GM18502 (cell line): ENCODE measurements around the gene ETV5.

ENCODE experiments used
- ATAC-seq: cut with Tn5 transposase; IDR thresholded peaks from one replicate; pipeline ENCODE4 v1.9.1; 2021; ENCODE audit warnings: mild to moderate bottlenecking; ENCODE audit not compliant: unreplicated experiment, poor library complexity

ETV5 gene

DNA sequence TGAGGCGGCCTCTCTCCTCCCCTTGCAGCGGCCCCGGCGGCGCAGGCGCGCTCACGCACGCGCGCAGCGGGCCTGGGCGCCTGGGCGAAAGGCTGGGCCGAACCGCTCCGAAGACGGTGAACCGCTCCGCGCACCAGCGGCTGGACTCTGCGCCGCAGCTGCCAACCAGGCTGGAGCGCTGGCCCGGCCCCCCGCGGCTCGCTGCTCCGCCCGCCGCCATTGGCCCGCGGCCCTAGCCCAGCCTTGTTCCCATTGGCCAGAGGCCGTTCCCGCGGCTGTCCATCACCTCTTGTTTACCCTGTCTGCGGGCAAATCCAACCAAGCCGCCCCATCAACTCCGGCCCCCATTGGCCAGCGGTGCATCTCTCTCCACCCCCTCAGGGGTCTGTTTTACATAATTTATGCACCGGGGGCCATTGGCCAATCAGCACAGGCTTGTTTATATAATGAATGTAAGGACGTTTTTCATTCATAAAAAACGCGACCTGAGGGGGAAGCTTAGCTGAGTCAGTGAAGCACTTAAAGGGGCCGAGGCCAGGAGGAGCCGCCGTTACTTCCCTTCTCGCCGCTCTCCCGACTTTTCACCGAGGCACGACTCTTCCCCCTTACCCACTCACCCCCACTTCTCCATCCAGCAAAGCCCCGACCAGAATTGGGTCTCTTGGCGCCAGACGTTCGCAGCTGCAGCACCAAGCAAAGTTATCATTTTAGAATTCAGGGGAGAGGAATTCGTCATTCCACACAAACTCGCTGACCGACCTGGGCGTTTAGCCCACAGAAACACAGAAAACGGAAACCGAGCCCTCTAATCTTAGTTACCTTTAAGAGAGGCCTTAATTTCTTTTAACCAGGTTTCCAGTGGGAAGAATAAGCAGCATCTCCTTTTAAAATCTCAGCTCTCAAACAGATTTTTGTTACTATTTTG, at the start of gene ETV5:
Gene ETV5 (minus strand): TSS at position 149 of the 925 bp plus-strand sequence. CDS start 3,221 bp downstream, outside the sequence.
- peak; percentile 93 for ATAC-seq

DNA sequence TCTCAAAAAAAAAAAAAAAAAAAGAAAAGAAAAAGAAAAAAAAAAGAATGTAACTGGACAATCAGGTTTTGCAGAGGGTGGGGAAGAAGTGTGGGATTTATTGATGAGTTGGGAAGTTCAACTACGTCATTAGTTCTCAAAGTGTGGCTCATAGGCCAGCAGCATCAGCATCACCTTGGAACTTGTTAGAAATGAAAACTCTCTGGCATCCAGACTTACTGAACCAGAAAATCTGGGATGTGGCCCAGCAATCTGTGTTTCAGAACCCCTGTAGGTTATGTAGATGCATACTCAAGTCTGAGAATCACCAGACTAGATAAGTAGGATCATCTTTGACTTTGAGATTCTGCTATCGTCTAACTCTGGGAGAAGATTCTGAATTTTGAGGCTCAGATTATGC, 45.8 kb upstream of the ETV5 start:
- no peak for ATAC-seq

DNA sequence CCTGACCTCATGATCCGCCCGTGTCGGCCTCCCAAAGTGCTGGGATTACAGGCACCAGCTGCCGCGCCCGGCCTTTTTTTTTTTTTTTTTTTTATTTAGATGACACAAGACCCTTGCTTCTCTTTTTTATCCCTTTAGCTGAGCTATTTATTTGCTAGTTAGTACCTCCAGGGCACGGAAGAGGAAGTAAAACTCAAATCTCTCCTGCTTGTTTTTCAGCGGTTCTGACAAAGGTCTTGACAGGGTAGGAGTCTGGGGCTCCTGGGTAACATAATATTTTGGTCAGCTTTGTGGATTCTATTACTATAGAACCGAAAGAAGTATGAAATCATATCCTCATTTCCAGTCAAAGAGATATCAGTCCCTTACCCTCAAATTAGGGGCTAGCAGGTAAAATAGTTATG, 44.0 kb upstream of the ETV5 start:
- ATAC-seq, result peak; percentile 93

DNA sequence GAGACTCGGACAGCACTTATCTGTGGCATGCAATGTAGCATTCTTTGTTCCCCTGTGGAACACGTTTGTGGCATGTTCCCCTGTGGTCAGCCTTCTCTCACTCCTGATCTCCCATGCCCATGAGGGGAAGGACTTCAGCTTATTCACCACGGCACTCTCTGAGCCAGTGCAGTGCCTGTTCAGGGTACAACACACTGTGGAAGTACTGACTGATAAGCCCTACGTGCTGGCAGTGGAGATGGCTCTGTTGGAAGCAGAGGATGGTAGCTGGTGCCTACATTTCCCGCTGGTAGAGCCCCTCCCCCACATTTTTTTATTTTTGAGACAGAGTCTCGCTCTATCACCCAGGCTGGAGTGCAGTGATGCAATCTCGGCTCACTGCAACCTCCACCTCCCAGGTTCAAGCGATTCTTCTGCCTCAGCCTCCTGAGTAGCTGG, 43.5 kb upstream of the ETV5 start:
- peak; percentile 32 for ATAC-seq

DNA sequence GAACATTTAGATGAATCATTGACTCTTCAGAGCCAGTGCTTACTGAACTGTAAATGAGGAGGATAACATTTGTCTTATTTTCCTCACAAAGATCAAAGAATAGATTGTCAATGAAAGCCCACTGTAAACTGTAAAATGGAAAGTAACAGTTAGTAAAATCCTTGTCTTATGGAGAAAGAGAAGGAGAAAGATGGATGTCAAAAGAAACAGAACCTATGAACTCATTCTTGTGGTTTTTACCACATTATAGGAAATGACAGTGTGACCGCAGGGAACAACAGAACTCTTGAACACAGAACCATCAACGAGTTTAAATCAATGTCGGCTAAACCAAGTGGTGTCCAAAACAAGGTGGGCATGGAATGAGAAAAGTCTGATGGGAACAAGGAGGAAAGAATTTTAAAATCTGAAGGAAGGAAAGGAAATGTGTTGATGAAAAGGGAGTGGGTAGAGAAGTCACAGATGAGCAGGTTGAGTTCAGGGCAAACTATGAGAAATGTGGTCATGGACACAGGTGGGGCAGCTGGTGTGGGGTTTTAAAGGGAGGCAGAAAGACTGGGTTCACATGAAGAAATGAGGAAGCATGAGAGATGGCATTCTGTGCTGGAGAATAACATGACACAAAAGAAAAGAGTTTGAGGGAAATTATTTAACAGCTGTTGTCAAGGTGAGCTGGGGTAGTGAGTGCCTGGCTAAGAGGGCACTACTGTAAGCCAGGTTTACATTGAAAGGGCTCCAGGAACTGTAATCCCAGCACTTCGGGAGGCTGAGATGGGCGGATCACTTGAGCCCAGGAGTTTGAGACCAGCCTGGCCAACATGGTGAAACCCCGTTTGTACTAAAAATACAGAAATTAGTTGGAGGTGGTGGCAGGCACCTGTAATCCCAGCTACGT, 42.4 kb upstream of the ETV5 start:
- ATAC-seq, result no peak

GRCh38 chr3:186150041-186150830, 41.3 kb upstream of the ETV5 start:
- ATAC-seq, result no peak

GRCh38 chr3:186149319-186149960, 40.6 kb upstream of the ETV5 start:
- ATAC-seq, result no peak

DNA sequence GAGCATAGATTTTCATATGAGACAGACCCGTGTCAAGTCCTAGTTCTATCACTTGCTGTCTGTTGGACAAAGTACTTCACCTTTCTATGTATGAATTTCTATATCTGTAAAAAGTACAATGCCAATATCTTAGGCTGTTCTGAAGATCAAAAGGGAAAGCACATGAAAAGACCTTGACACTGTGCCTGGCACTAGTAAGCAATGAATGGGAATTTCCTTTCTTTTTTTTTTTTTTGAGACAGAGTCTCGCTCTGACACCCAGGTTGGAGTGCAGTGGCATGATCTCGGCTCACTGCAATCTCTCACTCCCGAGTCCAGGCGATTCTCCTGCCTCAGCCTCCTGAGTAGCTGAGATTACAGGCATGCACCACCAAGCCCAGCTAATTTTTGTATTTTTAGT, 35.4 kb upstream of the ETV5 start:
- ATAC-seq, result no peak

GRCh38 chr3:186143250-186143649, 34.4 kb upstream of the ETV5 start:
- ATAC-seq, result no peak

DNA sequence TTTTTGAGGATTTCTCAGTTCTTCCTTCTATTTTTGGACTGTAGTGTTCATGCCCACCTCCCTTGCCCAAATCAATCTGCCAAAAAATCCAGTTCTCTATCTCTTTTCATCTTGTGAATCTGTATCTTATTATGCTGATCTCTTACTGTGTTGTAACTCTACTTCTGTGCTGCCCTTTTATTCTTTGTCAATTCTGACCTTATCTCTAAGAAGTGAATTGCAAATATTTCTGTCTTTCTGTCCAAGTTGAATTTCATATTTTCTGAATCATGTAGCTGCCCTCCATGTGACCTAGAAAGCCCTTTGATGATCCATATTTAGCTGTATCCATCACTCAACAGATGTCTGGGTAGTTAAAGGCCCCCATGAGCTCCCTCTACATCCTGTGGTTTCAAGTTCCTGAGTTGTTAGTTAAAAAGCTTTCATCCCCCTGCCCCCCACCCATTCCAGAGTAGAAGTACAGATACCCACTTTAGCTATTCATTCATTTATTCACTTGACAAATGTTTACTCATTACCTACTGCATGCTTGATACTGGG, 33.6 kb upstream of the ETV5 start:
- no peak for ATAC-seq

DNA sequence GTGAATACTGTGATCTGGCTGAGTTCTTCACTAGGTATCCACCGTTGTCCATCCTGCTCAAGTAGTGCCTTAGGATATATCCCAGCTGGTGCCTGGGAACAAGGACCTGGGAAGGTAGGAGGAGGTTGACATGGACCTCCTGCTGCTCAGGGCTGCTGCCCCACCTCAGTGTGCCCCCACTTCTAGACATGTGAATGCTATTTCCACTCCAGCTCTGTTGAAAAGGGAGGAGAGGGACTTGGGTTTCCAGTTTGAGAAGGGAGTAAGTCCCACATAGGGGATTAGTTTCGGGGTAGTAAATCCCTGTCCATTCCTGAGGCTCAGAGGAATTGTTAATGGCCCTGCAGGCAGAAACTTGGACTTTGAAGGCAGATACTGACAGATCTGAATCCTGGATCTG, 32.9 kb upstream of the ETV5 start:
- ATAC-seq, result no peak

GRCh38 chr3:186138272-186138981, 29.5 kb upstream of the ETV5 start:
- ATAC-seq, result no peak

GRCh38 chr3:186137051-186137685, 28.3 kb upstream of the ETV5 start:
- ATAC-seq, result no peak

- no peak for ATAC-seq
Measured at GRCh38 chr3:186133980-186134379, 25.1 kb upstream of the ETV5 start.

- ATAC-seq, result no peak
Measured at GRCh38 chr3:186132487-186132886, 23.6 kb upstream of the ETV5 start.

DNA sequence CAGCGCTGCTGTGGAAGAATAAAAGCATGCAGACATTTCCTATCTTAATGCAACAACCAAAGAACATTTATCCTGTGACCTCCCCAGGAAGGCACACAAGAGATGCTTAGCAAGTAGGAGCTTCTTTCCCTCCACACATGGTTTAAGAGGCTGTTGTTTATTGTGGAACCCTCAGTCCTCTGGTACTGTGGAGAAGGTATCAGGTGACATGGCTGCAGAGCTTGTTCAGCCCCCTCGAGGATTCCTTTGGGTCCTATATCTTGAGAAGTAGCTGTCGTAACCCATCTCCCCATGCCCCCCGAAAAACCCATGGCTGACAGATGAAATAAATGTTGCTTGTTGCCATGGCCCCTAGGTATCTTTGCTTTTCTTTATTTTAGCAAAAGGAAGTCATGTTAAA, 20.3 kb upstream of the ETV5 start:
- no peak for ATAC-seq

- no peak for ATAC-seq
Measured at GRCh38 chr3:186128158-186128557, 19.3 kb upstream of the ETV5 start.

DNA sequence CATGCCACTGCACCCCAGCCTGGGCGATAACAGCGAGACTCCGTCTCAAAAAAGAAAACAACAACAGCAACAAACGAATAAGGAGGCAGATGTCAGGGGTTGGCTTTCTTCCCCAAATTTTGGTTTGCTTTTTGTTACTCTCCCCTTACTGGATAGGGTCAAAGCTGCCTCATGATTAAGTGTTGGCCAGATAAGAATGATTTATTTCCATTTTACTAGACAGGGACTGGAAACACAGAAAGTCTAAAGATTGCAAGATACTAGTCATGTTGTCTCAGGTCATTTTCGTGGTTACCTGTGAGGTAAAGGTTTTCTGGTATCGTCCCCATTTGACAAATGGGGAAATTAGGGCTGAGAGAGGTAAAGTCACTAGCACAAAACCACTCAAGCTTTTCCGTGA, 18.6 kb upstream of the ETV5 start:
- ATAC-seq, result no peak
